Neural cell (in vitro differentiated cells): ENCODE results near the gene TUBB2A.
"Not testable (repeated sequence)": the region's sequence is repeated elsewhere in the genome, so short reads cannot be mapped to it uniquely, and the experiment has no call there.

Experiments
- CTCF ChIP-seq: fragments of 450-650 bp; IDR thresholded peaks from 2 replicates; pipeline ENCODE4 v1.5.1; 2014; ENCODE audit warnings: antibody characterized with exemption, mild to moderate bottlenecking, moderate library complexity; ENCODE audit not compliant: poor library complexity, severe bottlenecking
- EP300 ChIP-seq: fragments of 450-650 bp; conservative IDR thresholded peaks from 2 replicates; pipeline ENCODE4 v1.6.1; 2014; ENCODE audit warnings: antibody characterized with exemption, mild to moderate bottlenecking, moderate library complexity; ENCODE audit not compliant: poor library complexity, severe bottlenecking
- EZH2 ChIP-seq: fragments of 200-600, 300-800 bp; shearing (Covaris generic), sonication (generic); IDR thresholded peaks from 2 replicates; pipeline ENCODE4 v1.6.1; 2014; ENCODE audit warnings: antibody characterized with exemption, low read length, borderline replicate concordance, mild to moderate bottlenecking; ENCODE audit not compliant: insufficient read depth, poor library complexity, severe bottlenecking
- POLR2AphosphoS5 ChIP-seq: IDR thresholded peaks from 2 replicates; pipeline ENCODE4 v1.6.1; 2012
- RAD21 ChIP-seq: fragments of 450-650 bp; conservative IDR thresholded peaks from 2 replicates; pipeline ENCODE4 v1.6.1; 2014; ENCODE audit warnings: antibody characterized with exemption, mild to moderate bottlenecking, moderate library complexity
- SMC3 ChIP-seq: fragments of 450-650 bp; conservative IDR thresholded peaks from 2 replicates; pipeline ENCODE4 v1.6.1; 2014; ENCODE audit warnings: antibody characterized with exemption, mild to moderate bottlenecking, moderate library complexity; ENCODE audit not compliant: poor library complexity
- TAF1 ChIP-seq: IDR thresholded peaks from 2 replicates; pipeline ENCODE4 v1.6.1; 2012; ENCODE audit warnings: low read depth

DNA sequence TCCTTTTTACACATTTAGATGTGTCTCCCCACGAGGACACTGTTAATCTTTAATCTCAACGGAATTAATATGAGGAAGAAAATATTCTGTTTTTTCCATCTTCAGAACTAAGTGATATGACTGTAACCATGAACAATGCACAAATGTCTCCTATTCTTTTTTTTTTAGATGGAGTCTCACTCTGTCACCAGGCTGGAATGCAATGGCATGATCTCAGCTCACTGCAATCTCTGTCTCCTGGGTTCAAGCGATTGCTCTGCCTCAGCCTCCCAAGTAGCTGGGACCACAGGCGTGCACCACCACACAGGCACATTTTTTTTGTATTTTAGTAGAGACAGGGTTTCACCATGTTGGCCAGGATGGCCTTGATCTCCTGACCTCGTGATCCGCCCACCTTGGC, 19.5 kb downstream of the TUBB2A start:
- not testable (repeated sequence) for TF ChIP-seq CTCF, POLR2AphosphoS5, SMC3, TAF1, EP300, EZH2, RAD21
